Measurements from ENCODE around the gene PELO. TPM values are rescaled to one million over a fixed set of nuclear protein-coding genes. Genes with fewer than 3 reads are reported as not detected.

The PELO gene
- total RNA-seq, 1 experiment from 2014 or later: 18.7 TPM

DNA sequence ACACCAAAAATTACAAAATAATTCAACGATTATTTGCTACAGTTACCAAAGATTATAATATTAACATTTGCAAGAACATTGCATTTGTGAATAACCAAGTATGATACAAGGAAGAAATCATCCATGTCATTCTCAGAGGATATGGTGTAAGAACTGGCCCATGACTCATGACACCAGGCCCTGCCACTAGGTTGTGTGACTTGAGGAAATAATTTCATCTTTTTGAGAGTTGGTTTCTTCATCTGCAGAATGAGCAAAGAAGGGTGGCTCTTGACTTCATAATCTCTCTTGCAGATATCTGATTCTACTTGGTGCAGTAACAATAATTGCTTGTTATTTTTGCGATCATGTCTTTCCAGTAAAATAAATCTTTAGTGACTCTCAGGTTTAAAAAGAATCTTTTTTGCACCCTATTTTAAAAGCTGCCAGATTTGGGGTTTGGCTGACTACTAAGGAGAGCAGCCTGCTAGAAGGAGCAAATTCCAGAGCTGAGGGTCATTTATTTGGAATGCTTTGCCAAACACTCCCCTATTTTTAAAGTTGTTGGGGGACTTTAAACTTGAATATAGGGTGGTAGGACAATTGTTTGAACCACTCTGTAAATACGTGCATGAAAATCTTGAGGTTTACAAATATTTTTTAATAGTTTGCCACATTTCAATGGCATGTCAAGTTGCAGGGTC, 23.5 kb downstream of the PELO start (continued):
- TF ChIP-seq CDX4 (CRISPR knock-in tag; IDR thresholded peaks at IDR 0.05; ENCODE audit: borderline replicate concordance) (no peak), ETV6 (CRISPR knock-in tag; IDR thresholded peaks at IDR 0.05) (no peak), NR2C2 (CRISPR knock-in tag; IDR thresholded peaks at IDR 0.05) (no peak)

GRCh38 chr5:52814352-52815148, 26.8 kb downstream of the PELO start:
- ATAC-seq (no peak), DNase-seq (ENCODE audit: low spot score) (no peak)
- Mint-ChIP-seq H3K27me3 (ENCODE audit: low read depth) (no peaks in the 10 kb centered on the region), H3K27ac (no peak overlapping the region), H3K9me3 (no peaks in the 10 kb centered on the region), H3K4me3 (no peak overlapping the region), H3K36me3 (0 out of 2 replicates have a peak, but pooled peaks cover 2% of the 10 kb centered on the region), H3K4me1 (peaks cover 22% of the 10 kb centered on the region)
- ChIA-PET CTCF (no interaction called here), POLR2A (no interaction called here)
- TF ChIP-seq ZNF219 (CRISPR knock-in tag; IDR thresholded peaks at IDR 0.05; ENCODE audit: borderline replicate concordance): no peak
- no peak for TF ChIP-seq MYBL2 (CRISPR knock-in tag; IDR thresholded peaks at IDR 0.05)
- no peak for TF ChIP-seq ELF4 (CRISPR knock-in tag; IDR thresholded peaks at IDR 0.05; ENCODE audit: low read depth)
- TF ChIP-seq, protein P1, sequence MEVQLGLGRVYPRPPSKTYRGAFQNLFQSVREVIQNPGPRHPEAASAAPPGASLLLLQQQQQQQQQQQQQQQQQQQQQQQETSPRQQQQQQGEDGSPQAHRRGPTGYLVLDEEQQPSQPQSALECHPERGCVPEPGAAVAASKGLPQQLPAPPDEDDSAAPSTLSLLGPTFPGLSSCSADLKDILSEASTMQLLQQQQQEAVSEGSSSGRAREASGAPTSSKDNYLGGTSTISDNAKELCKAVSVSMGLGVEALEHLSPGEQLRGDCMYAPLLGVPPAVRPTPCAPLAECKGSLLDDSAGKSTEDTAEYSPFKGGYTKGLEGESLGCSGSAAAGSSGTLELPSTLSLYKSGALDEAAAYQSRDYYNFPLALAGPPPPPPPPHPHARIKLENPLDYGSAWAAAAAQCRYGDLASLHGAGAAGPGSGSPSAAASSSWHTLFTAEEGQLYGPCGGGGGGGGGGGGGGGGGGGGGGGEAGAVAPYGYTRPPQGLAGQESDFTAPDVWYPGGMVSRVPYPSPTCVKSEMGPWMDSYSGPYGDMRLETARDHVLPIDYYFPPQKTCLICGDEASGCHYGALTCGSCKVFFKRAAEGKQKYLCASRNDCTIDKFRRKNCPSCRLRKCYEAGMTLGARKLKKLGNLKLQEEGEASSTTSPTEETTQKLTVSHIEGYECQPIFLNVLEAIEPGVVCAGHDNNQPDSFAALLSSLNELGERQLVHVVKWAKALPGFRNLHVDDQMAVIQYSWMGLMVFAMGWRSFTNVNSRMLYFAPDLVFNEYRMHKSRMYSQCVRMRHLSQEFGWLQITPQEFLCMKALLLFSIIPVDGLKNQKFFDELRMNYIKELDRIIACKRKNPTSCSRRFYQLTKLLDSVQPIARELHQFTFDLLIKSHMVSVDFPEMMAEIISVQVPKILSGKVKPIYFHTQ (CRISPR knock-in tag; IDR thresholded peaks at IDR 0.05): no peak
- TF ChIP-seq, protein P2, sequence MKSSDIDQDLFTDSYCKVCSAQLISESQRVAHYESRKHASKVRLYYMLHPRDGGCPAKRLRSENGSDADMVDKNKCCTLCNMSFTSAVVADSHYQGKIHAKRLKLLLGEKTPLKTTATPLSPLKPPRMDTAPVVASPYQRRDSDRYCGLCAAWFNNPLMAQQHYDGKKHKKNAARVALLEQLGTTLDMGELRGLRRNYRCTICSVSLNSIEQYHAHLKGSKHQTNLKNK (CRISPR knock-in tag; IDR thresholded peaks at IDR 0.05): no peak
- TF ChIP-seq, protein P3, sequence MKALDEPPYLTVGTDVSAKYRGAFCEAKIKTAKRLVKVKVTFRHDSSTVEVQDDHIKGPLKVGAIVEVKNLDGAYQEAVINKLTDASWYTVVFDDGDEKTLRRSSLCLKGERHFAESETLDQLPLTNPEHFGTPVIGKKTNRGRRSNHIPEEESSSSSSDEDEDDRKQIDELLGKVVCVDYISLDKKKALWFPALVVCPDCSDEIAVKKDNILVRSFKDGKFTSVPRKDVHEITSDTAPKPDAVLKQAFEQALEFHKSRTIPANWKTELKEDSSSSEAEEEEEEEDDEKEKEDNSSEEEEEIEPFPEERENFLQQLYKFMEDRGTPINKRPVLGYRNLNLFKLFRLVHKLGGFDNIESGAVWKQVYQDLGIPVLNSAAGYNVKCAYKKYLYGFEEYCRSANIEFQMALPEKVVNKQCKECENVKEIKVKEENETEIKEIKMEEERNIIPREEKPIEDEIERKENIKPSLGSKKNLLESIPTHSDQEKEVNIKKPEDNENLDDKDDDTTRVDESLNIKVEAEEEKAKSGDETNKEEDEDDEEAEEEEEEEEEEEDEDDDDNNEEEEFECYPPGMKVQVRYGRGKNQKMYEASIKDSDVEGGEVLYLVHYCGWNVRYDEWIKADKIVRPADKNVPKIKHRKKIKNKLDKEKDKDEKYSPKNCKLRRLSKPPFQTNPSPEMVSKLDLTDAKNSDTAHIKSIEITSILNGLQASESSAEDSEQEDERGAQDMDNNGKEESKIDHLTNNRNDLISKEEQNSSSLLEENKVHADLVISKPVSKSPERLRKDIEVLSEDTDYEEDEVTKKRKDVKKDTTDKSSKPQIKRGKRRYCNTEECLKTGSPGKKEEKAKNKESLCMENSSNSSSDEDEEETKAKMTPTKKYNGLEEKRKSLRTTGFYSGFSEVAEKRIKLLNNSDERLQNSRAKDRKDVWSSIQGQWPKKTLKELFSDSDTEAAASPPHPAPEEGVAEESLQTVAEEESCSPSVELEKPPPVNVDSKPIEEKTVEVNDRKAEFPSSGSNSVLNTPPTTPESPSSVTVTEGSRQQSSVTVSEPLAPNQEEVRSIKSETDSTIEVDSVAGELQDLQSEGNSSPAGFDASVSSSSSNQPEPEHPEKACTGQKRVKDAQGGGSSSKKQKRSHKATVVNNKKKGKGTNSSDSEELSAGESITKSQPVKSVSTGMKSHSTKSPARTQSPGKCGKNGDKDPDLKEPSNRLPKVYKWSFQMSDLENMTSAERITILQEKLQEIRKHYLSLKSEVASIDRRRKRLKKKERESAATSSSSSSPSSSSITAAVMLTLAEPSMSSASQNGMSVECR (CRISPR knock-in tag; IDR thresholded peaks at IDR 0.05; ENCODE audit: borderline replicate concordance): no peak
- TF ChIP-seq, protein P4, sequence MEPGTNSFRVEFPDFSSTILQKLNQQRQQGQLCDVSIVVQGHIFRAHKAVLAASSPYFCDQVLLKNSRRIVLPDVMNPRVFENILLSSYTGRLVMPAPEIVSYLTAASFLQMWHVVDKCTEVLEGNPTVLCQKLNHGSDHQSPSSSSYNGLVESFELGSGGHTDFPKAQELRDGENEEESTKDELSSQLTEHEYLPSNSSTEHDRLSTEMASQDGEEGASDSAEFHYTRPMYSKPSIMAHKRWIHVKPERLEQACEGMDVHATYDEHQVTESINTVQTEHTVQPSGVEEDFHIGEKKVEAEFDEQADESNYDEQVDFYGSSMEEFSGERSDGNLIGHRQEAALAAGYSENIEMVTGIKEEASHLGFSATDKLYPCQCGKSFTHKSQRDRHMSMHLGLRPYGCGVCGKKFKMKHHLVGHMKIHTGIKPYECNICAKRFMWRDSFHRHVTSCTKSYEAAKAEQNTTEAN (CRISPR knock-in tag; IDR thresholded peaks at IDR 0.05): no peak
- no peak for TF ChIP-seq ZNF416 (CRISPR knock-in tag; IDR thresholded peaks at IDR 0.05)
- TF ChIP-seq, protein P5, sequence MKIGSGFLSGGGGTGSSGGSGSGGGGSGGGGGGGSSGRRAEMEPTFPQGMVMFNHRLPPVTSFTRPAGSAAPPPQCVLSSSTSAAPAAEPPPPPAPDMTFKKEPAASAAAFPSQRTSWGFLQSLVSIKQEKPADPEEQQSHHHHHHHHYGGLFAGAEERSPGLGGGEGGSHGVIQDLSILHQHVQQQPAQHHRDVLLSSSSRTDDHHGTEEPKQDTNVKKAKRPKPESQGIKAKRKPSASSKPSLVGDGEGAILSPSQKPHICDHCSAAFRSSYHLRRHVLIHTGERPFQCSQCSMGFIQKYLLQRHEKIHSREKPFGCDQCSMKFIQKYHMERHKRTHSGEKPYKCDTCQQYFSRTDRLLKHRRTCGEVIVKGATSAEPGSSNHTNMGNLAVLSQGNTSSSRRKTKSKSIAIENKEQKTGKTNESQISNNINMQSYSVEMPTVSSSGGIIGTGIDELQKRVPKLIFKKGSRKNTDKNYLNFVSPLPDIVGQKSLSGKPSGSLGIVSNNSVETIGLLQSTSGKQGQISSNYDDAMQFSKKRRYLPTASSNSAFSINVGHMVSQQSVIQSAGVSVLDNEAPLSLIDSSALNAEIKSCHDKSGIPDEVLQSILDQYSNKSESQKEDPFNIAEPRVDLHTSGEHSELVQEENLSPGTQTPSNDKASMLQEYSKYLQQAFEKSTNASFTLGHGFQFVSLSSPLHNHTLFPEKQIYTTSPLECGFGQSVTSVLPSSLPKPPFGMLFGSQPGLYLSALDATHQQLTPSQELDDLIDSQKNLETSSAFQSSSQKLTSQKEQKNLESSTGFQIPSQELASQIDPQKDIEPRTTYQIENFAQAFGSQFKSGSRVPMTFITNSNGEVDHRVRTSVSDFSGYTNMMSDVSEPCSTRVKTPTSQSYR (CRISPR knock-in tag; IDR thresholded peaks at IDR 0.05): no peak
- no peak for TF ChIP-seq EMX1 (CRISPR knock-in tag; IDR thresholded peaks at IDR 0.05)
- TF ChIP-seq ETV6 (CRISPR knock-in tag; IDR thresholded peaks at IDR 0.05): no peak
- TF ChIP-seq, protein P6, sequence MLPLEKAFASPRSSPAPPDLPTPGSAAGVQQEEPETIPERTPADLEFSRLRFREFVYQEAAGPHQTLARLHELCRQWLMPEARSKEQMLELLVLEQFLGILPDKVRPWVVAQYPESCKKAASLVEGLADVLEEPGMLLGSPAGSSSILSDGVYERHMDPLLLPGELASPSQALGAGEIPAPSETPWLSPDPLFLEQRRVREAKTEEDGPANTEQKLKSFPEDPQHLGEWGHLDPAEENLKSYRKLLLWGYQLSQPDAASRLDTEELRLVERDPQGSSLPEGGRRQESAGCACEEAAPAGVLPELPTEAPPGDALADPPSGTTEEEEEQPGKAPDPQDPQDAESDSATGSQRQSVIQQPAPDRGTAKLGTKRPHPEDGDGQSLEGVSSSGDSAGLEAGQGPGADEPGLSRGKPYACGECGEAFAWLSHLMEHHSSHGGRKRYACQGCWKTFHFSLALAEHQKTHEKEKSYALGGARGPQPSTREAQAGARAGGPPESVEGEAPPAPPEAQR (CRISPR knock-in tag; IDR thresholded peaks at IDR 0.05): no peak
- no peak for TF ChIP-seq IRF1 (CRISPR knock-in tag; IDR thresholded peaks at IDR 0.05)
